Activated naive CD4-positive, alpha-beta T cell treated with anti-CD3 and anti-CD28 coated beads for 36 hours (primary cell): ENCODE data around the gene EVX1. TPM values are rescaled to one million over a fixed set of nuclear protein-coding genes. Genes with fewer than 3 reads are reported as not detected.

Experiments used
- CTCF ChIA-PET: fragments of 350-600 bp; sonication (Branson Sonifier 250); formaldehyde crosslinking; loops from one replicate; lab custom pipeline; 2021; ENCODE audit warnings: antibody characterized with exemption; lab: Charles Lee
- DNase-seq: peaks from one replicate; pipeline ENCODE4 v3.0.0-alpha.2; 2020
- H3K27ac Mint-ChIP-seq: one replicate; pipeline ENCODE4 v1.8.0; 2021; ENCODE audit warnings: mild to moderate bottlenecking, mixed read lengths
- H3K27me3 Mint-ChIP-seq: one replicate; pipeline ENCODE4 v1.8.0; 2021; ENCODE audit warnings: low read depth, mixed read lengths
- H3K36me3 Mint-ChIP-seq: one replicate; pipeline ENCODE4 v1.8.0; 2021; ENCODE audit warnings: low read depth, mixed read lengths
- H3K4me1 Mint-ChIP-seq: one replicate; pipeline ENCODE4 v1.8.0; 2021; ENCODE audit warnings: low read depth, mixed read lengths
- H3K4me3 Mint-ChIP-seq: one replicate; pipeline ENCODE4 v1.8.0; 2021; ENCODE audit warnings: mild to moderate bottlenecking, moderate library complexity, mixed read lengths
- H3K9me3 Mint-ChIP-seq: one replicate; pipeline ENCODE4 v1.8.0; 2021; ENCODE audit warnings: mixed read lengths
- intact Hi-C: fragments of 100-400 bp; cut with micrococcal nuclease; formaldehyde crosslinking; loops from one replicate; pipeline ENCODE4 v1.15.1; 2023
- total RNA-seq, 2 experiments: library from RNA; stranded (reverse); gene quantifications; one replicate each; pipeline ENCODE4 v1.2.3, GENCODE V29; 2021

Gene EVX1
- total RNA-seq = not detected

DNA sequence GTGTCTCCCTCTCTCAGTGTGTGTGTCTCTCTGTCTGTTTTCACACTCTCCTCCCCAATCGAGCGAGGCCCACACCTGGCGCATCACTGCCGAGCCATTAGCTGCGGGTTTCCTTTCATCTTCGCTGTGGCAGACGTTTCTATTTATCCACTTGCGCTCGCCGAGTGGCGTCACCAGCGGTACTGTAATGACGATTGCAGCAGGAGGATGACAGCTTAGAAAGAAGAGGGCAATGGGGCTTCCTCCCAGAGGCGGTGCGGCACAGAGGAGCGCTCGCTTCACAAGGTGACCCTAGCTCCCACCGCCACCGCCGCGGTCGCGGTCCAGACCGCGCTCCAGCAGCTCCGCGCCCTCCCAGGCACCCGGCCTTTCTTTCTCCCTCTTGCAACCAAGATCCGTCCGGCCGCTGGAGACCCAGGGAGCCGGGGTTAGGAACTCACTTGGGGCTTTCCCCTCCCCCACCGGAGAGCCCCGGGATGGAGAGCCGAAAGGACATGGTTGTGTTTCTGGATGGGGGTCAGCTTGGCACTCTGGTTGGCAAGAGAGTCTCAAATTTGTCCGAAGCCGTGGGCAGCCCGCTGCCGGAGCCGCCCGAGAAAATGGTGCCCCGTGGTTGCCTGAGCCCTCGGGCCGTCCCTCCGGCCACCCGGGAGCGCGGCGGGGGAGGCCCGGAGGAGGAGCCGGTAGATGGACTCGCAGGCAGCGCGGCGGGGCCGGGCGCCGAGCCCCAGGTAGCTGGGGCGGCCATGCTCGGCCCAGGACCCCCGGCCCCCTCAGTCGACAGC lies at the start of gene EVX1:
EVX1 (plus strand) TSS at position 248 of the 785 bp plus-strand sequence; CDS start at position 477, 229 bp downstream.
- Mint-ChIP-seq H3K36me3 (no peaks in the 10 kb centered on the region), H3K4me3 (peak within 1 kb of the TSS; percentile 58), H3K27me3 (peaks cover 79% of the 10 kb centered on the region), H3K9me3 (no peaks in the 10 kb centered on the region), H3K27ac (no peak within 1 kb of the TSS), H3K4me1 (peaks cover 25% of the 10 kb centered on the region)
- CTCF ChIA-PET = interaction anchor here (0.5 to 1.2 kb wide), 5 partner anchors 24 to 58 kb away, joined by 3 to 6 read pairs (median 4); partner anchors contain the start of gene HOXA11
- peak; percentile 78 for DNase-seq
- intact Hi-C loops = loop anchor here (5.0 to 10.0 kb wide), 5 partner anchors 70 to 1385 kb away; partner anchors contain the start of genes HOXA1, HOXA10, HOXA3 and SKAP2

DNA sequence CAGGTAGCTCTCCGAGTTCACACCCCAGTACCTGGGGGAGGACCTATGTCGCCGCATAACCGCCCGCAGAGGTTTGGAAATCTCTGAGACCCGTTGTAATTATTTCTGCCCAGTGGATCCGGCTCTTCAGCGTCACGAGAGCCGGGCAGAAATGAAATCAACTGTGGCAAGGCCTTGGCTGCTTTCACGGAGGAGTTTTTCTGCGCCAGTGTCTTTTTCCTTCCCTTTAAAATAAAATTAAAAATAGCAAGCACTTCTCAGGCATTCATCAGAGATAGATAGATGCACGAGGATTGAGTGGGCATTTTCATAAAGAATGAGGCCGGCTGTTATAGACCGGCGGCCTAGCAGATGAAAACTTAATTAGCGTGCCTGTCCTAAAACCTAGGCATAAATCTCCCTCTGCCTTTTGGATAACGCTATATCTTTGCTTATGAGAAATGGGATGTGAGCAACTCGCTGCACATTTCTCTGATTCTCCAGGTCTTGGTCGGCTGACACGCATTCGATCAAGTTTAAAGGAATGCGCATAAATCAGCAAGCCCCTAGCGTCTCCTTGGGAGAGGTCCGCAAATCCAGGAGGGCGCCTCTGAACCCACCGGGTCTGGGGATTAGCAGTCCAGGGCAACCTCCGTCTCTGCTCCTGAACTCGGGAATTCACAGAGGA lies 49.1 kb upstream of the EVX1 start:
- Mint-ChIP-seq H3K4me1 (peaks cover 22% of the 10 kb centered on the region), H3K36me3 (no peaks in the 10 kb centered on the region), H3K4me3 (no peak overlapping the region), H3K27me3 (peaks cover 83% of the 10 kb centered on the region), H3K27ac (no peak overlapping the region), H3K9me3 (no peaks in the 10 kb centered on the region)
- CTCF ChIA-PET = interaction anchor here (0.7 to 1.6 kb wide), 4 partner anchors 14 to 49 kb away, joined by 3 to 9 read pairs (median 6); partner anchors contain the start of gene EVX1
- no peak for DNase-seq
- intact Hi-C loops = loop anchor here (2.0 kb wide), 1 partner anchor 47 kb away; no protein-coding TSS in a partner anchor

DNA sequence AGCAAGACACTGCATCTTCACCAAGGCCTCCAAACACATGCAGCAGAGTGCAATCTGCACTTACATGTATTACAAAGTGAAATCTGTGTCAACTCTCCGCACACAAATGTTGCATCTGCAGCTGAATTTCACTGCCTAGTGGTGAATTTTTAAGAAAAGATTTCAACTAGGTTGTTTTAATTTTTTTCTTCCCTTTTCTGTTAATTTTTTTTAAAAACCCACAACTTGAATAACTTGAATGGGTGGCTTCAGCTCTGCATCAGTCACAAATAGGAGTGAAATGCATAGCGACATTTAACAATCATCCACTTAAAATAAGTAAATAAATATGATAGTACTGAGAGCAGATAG lies 48.6 kb upstream of the EVX1 start:
- H3K4me3 Mint-ChIP-seq = no peak overlapping the region
- intact Hi-C loops = no loop called here
- CTCF ChIA-PET = interaction anchor here (0.7 to 1.6 kb wide), 5 partner anchors 15 to 591 kb away, joined by 3 to 9 read pairs (median 5); partner anchors contain the start of gene EVX1
- no peaks in the 10 kb centered on the region for H3K9me3 Mint-ChIP-seq
- no peaks in the 10 kb centered on the region for H3K36me3 Mint-ChIP-seq
- H3K27me3 Mint-ChIP-seq = peaks cover 83% of the 10 kb centered on the region
- peaks cover 22% of the 10 kb centered on the region for H3K4me1 Mint-ChIP-seq
- no peak for DNase-seq
- no peak overlapping the region for H3K27ac Mint-ChIP-seq

DNA sequence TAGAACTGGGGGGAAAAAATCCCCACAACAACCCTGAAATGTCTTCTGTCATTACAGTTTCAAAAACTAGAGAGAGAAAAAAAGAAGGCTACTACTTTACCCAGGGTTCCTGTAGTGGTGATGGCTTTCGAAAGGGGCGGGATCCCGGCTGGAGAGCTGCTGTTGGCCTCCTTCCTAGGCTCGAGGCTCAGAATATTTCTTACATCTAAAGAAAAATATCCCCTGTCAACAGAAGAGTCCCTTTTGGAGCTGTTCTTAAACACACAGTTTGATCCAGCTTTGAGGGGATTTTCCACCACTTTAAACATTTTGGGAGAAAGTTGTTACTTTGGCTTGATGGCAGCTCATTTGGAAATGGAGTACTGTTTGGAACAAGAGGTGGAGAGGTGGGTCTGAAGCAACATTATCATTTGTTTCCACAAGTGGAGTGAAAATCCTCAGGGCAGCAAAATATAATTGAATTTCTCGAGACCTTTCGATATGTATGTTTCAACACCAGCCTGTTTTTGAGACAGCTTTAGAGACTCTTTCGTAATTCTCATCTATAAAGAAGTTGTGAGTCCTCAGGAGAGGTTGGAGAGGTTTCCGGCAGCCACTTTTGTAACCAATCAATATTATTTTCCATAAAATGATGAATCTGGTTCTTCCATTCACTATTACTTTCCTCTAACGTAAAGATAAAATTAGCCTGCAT lies 47.8 kb upstream of the EVX1 start:
- no peaks in the 10 kb centered on the region for H3K9me3 Mint-ChIP-seq
- no peak overlapping the region for H3K27ac Mint-ChIP-seq
- no peaks in the 10 kb centered on the region for H3K36me3 Mint-ChIP-seq
- H3K4me1 Mint-ChIP-seq = peaks cover 19% of the 10 kb centered on the region
- peaks cover 78% of the 10 kb centered on the region for H3K27me3 Mint-ChIP-seq
- intact Hi-C loops = loop anchor here (1.0 kb wide), 1 partner anchor 8 kb away; no protein-coding TSS in a partner anchor
- no peak for DNase-seq
- CTCF ChIA-PET = interaction anchor here (0.5 to 2.1 kb wide), 11 partner anchors 10 to 883 kb away, joined by 3 to 14 read pairs (median 5); partner anchors contain the start of gene HOXA11
- H3K4me3 Mint-ChIP-seq = no peak overlapping the region

DNA sequence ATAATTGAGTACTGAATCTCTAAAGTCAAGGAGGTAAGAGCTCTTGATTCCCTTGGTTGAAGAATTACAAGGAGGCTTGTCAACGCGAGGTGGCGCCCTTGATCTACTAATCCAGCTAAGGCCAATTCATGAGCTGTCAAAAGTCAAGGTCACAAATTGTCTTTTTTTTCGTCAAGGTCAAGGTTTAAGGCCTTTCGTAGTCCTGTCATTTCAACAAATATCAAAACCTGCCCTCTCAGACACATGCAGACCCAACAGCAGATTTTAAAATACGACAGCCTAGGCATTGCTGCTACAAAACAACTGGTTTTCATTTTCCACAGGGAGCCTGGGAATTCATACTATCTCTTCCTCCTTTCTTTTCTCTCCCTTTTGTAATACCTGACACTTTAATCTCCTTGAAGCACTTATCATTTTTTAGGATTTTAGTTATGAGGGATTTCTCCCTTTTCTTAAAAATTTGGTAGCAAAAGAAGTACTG lies 46.3 kb upstream of the EVX1 start:
- DNase-seq = peak; percentile 92
- intact Hi-C loops = loop anchor here (1.0 to 2.0 kb wide), 8 partner anchors 380 to 900 kb away; partner anchors contain the start of gene HIBADH
- Mint-ChIP-seq H3K27me3 (peaks cover 76% of the 10 kb centered on the region), H3K27ac (no peak overlapping the region), H3K4me3 (no peak overlapping the region), H3K9me3 (no peaks in the 10 kb centered on the region), H3K36me3 (no peaks in the 10 kb centered on the region), H3K4me1 (peaks cover 31% of the 10 kb centered on the region)
- CTCF ChIA-PET = interaction anchor here (0.6 to 2.1 kb wide), 35 partner anchors 8 to 898 kb away, joined by 3 to 14 read pairs (median 4); partner anchors contain the start of genes EVX1 and HOXA11

DNA sequence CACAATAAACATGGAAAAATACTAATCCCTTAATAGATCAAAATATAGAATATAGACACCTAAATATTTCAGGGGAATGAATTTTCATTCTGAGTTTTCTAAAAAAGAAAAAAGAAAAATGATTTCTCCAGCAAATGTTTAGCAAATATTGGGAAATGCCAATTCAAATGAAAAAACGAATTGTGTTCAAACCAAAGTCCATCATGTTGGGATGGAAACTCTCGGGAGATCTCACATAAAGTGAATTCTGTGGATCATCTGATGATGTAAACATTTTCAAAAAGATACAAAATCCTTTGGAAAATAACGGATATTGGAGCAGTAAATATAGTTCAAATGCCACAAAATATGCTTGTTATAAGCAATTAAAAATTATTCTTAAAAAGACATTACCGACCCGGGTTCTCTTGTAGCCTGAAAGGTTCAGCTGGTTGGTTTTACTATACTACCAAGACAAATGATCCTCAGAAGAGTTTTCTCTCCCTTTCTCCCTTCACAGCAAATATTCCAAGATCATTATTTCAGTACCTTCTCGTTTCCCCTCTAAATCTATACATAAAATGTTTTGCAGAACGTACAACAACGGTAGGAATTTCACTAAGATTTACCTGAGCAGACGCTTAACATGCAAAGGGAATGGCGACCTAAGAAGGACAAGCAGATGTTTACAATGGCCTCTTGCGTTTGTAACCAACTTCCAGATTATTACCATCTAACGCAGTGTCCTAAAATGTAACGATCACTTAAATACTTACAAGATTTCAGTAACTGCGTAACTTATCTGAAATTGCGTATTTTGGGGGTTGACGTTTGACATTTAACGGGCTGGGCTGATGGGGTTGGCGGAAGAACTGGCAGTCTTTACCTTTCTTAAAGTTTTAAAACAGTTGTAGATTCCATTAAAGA lies 45.2 kb upstream of the EVX1 start:
- intact Hi-C loops = loop anchor here (2.0 kb wide), 3 partner anchors 465 to 587 kb away; partner anchors contain the start of gene HIBADH
- peaks cover 38% of the 10 kb centered on the region for H3K4me1 Mint-ChIP-seq
- DNase-seq = no peak
- no peak overlapping the region for H3K4me3 Mint-ChIP-seq
- no peak overlapping the region for H3K27ac Mint-ChIP-seq
- CTCF ChIA-PET = interaction anchor here (1.0 to 1.1 kb wide), 2 partner anchors 11 to 26 kb away, joined by 3 read pairs; no protein-coding TSS in a partner anchor
- no peaks in the 10 kb centered on the region for H3K9me3 Mint-ChIP-seq
- peaks cover 76% of the 10 kb centered on the region for H3K27me3 Mint-ChIP-seq
- H3K36me3 Mint-ChIP-seq = no peaks in the 10 kb centered on the region

DNA sequence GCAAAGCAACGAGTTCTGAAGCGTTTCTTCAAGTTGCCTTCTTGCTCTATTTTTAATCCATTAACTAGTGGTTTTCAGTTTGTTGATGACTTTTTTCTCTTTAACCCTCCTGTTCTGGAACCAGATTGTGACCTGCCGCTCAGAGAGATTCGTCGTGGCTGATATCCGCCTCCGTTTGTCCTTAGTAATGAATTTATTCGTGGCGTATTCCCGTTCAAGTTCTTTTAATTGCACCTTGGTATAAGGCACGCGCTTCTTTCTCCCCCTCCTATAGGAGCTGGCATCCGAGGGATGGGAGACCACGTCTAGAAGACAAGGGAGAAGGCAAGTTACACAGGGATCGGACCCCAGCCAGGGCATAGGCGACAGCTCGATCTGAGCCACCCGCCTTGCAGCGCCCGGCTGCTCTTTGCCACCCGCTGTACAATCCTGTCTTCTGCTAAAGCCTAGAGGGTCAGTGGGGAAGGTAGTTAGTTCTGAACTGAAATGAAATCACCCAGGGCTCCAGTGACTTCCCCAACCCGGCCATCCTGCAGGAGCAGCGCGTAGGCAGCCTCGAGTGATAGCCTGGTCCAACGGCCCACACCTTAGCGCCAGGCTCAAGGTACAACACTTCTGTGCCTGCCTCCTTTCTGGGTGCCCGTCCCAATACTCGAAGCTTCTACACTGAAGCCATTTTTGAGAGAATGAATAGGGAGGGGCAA lies 44.3 kb upstream of the EVX1 start:
- Mint-ChIP-seq H3K4me3 (no peak overlapping the region), H3K27me3 (peaks cover 80% of the 10 kb centered on the region), H3K27ac (no peak overlapping the region), H3K4me1 (peaks cover 39% of the 10 kb centered on the region), H3K9me3 (no peaks in the 10 kb centered on the region), H3K36me3 (no peaks in the 10 kb centered on the region)
- DNase-seq = no peak
- intact Hi-C loops = no loop called here
- CTCF ChIA-PET = interaction anchor here (0.6 to 1.4 kb wide), 5 partner anchors 12 to 203 kb away, joined by 3 read pairs; no protein-coding TSS in a partner anchor

DNA sequence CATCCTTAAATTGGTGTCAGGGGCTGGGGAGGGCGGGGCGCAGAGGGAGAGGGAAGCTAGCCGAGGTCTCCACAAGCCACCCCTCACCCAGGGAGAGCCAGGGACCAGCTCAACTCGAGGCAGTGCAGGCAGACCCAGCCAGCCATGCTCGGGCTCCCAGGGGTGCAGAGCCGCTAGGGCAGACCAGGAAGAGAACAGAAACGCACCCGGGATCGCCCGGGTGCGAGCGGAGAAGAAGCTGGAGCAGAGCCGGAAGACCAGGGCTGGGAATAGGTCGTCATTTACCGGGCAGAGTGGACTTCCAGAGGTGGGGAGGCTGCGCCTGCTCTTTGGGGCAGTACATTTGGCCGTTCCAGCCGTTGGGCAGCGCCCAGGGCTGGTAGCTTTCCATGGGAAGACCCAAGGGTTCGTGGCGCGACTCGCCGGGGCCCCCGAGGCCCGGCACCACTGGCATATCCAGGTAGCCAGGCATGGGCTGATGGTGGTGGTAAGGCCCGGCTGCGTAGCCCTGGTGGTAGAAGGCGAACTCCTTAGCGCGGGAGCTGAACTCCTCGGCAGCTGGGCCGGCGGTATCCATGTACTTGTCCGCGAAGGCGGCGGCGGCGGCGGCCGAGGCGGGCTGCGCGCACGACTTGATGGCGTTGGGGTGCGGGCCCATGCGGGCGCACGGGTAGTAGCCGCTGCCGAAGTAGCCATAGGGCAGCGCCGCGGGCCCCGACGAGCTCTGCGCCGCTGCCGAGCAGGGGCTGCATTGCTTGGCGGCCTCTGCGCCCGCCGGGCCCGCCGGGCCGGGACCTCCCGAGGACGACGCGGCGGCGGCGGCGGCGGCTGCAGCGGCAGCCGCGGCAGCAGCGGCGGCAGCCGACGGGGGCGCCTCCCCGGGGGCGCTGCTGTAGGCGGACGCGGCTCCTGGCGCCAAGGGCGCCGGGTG lies 43.5 kb upstream of the EVX1 start:
- no peaks in the 10 kb centered on the region for H3K9me3 Mint-ChIP-seq
- no peak overlapping the region for H3K27ac Mint-ChIP-seq
- peak overlapping the region; percentile 58 for H3K4me3 Mint-ChIP-seq
- intact Hi-C loops = no loop called here
- no peak for DNase-seq
- peaks cover 78% of the 10 kb centered on the region for H3K27me3 Mint-ChIP-seq
- H3K4me1 Mint-ChIP-seq = peaks cover 34% of the 10 kb centered on the region
- CTCF ChIA-PET = interaction anchor here (0.6 to 1.7 kb wide), 6 partner anchors 12 to 723 kb away, joined by 3 read pairs; no protein-coding TSS in a partner anchor
- H3K36me3 Mint-ChIP-seq = no peaks in the 10 kb centered on the region

DNA sequence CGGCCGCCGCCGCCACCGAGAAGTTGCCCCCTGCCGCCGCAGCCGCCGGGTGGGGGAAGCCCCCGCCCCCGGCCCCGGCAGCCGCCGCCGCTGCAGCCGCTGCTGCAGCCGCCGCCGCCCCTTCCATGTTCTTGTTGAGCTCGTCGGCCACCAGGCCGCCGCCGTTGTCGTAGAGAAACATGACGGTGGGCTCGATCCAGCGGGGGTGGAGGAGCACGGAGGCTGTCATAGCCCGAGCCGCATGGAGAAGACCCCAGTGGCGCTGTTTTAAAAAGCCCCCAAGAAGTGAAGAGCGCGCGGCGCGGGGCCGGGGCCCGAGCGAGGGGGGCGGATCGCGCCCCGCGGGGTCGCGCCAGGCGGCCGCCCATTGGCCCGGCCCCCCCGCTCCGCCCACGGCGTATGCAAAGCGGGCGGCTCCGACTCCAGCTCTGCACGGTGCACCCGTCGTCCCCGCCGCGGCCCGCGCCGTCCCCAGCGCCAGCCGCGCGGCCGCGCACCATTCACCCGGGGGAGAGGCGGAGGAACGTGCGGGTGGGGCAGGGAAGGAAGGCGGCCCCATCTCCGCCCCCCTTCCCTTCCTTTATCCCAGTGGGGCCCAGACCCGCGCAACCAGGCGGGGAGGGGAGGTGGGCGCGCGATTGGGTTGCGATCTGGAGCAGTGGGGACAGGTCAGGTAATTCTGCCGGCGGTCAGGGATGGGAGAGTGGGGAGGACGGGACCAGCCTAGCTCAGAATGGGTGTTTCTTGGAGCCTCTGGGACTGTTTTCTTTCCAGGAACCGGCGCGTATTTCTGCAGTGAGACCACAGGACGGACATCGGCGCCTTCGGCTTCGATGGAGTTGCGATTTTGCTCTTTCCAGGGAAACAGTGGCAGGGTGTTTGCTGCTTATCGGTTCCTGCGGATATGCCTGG lies 42.5 kb upstream of the EVX1 start, which contains the start of gene HOXA13:
HOXA13 (minus strand) TSS at position 243 of the 912 bp plus-strand sequence; CDS start at position 229, 14 bp downstream.
- Mint-ChIP-seq H3K4me1 (peaks cover 38% of the 10 kb centered on the region), H3K36me3 (no peaks in the 10 kb centered on the region), H3K4me3 (peak within 1 kb of the TSS; percentile 70), H3K27me3 (peaks cover 79% of the 10 kb centered on the region), H3K9me3 (no peaks in the 10 kb centered on the region), H3K27ac (no peak within 1 kb of the TSS)
- CTCF ChIA-PET = interaction anchor here (1.0 to 1.7 kb wide), 3 partner anchors 13 to 585 kb away, joined by 3 read pairs; no protein-coding TSS in a partner anchor
- no peak for DNase-seq
- intact Hi-C loops = loop anchor here (5.0 kb wide), 1 partner anchor 33 kb away; the partner anchor contains the start of gene HOXA9
